HCT116 (cell line): Measurements from ENCODE around the gene ARRDC2. TPM values are rescaled to one million over a fixed set of nuclear protein-coding genes. Genes with fewer than 3 reads are reported as not detected.

Experiments used
- ATAC-seq: fragments of 200-7000 bp; cut with Tn5 transposase; 2 replicates; pipeline ENCODE4 v1.9.1; 2020; ENCODE audit warnings: mild to moderate bottlenecking, moderate library complexity
- BruUV-seq: library from RNA; stranded (reverse); fragments of 400-500 nt; replicated peaks from 2 replicates; lab custom pipeline; 2021; lab: Mats Ljungman, UMichigan
- CTCF ChIA-PET: fragments of 300-600 bp; sonication (Branson Sonifier 250); formaldehyde crosslinking; loops from one replicate; lab custom pipeline; 2021; ENCODE audit warnings: antibody characterized with exemption; lab: Charles Lee
- POLR2A ChIA-PET: fragments of 300-600, 350-600 bp; sonication (Branson Sonifier 250); formaldehyde crosslinking; loops from one replicate; lab custom pipeline; 2021; ENCODE audit warnings: antibody characterized with exemption; lab: Charles Lee
- RAD21 ChIA-PET, 2 experiments: fragments of 300-600 bp; sonication (Branson Sonifier 250); formaldehyde crosslinking; loops; one replicate each; lab custom pipeline; 2023; ENCODE audit warnings: low total read pairs in 2 of 2; ENCODE audit not compliant: uncharacterized antibody in 2 of 2, unreplicated experiment in 2 of 2, low non-redundant PET in 1 of 2; lab: Charles Lee
- DNase-seq: peaks from one replicate; pipeline ENCODE4 v3.0.0-alpha.2; 2010; ENCODE audit warnings: low read depth, low spot score
- H2AFZ ChIP-seq: fragments of 200-600 bp; shearing (Covaris generic), sonication (generic); 2 replicates; pipeline ENCODE4 v1.6.1; 2017; ENCODE audit warnings: low read depth, mixed run types, mixed read lengths, antibody characterized with exemption, low read length; ENCODE audit not compliant: poor library complexity, severe bottlenecking
- H3K27ac ChIP-seq: 2 replicates; pipeline ENCODE4 v1.5.1; 2012; ENCODE audit warnings: low read depth, low read length
- H3K27me3 ChIP-seq: fragments of 200-600 bp; sonication (generic); 2 replicates; pipeline ENCODE4 v1.6.1; 2016; ENCODE audit warnings: mixed run types, low read length, mixed read lengths; ENCODE audit not compliant: insufficient read depth
- H3K36me3 ChIP-seq, 2 experiments: fragments of 200-500 bp in 1 of 2; fragments of 200-600 bp in 1 of 2; sonication (Bioruptor generic) in 1 of 2; sonication (generic) in 1 of 2; 2 replicates each; pipeline versions ENCODE4 v1.5.1 to v1.6.1; 2014 to 2016; ENCODE audit warnings: low read length in 2 of 2, inconsistent platforms in 1 of 2, mixed read lengths in 1 of 2, mixed run types in 1 of 2; ENCODE audit not compliant: insufficient read depth in 2 of 2, control insufficient read depth in 1 of 2
- H3K4me1 ChIP-seq, 2 experiments: fragments of 200-600 bp in 1 of 2; sonication (generic) in 1 of 2; 2 replicates each; pipeline versions ENCODE4 v1.5.1 to v1.6.1; 2012 to 2017; ENCODE audit warnings: low read length in 2 of 2, inconsistent platforms in 1 of 2, mild to moderate bottlenecking in 1 of 2, mixed read lengths in 1 of 2, mixed run types in 1 of 2, moderate library complexity in 1 of 2; ENCODE audit not compliant: insufficient read depth in 2 of 2, control insufficient read depth in 1 of 2
- H3K4me2 ChIP-seq: fragments of 200-600 bp; sonication (generic); 2 replicates; pipeline ENCODE4 v1.6.1; 2017; ENCODE audit warnings: mixed run types, low read length, mixed read lengths
- H3K4me3 ChIP-seq, 2 experiments: fragments of 200-600 bp in 1 of 2; sonication (generic) in 1 of 2; replicated peaks in 1 of 2; 2 replicates each; pipeline ENCODE4 v1.5.1; 2011 to 2016; ENCODE audit warnings: low read length in 2 of 2, control low read depth in 1 of 2, low read depth in 1 of 2, mild to moderate bottlenecking in 1 of 2, mixed read lengths in 1 of 2, mixed run types in 1 of 2
- H3K79me2 ChIP-seq: fragments of 200-600 bp; sonication (generic); 2 replicates; pipeline ENCODE4 v1.6.1; 2017; ENCODE audit warnings: mild to moderate bottlenecking, mixed run types, low read length, moderate library complexity, mixed read lengths; ENCODE audit not compliant: insufficient read depth
- H3K9ac ChIP-seq: fragments of 200-600 bp; sonication (generic); 2 replicates; pipeline ENCODE4 v1.6.1; 2016; ENCODE audit warnings: low read length, mixed read lengths
- H3K9me2 ChIP-seq: fragments of 200-600 bp; sonication (generic), shearing (Covaris generic); 2 replicates; pipeline ENCODE4 v1.6.1; 2017; ENCODE audit warnings: mixed run types, mild to moderate bottlenecking, moderate library complexity; ENCODE audit not compliant: insufficient read depth
- H3K9me3 ChIP-seq, 2 experiments: fragments of 200-500 bp in 1 of 2; fragments of 200-600 bp in 1 of 2; sonication (Bioruptor generic) in 1 of 2; sonication (generic) in 1 of 2; 2 replicates each; pipeline ENCODE4 v1.6.1; 2014 to 2017; ENCODE audit warnings: low read length in 2 of 2, mixed read lengths in 2 of 2, inconsistent platforms in 1 of 2, low read depth in 1 of 2, mild to moderate bottlenecking in 1 of 2, mixed run types in 1 of 2, moderate library complexity in 1 of 2; ENCODE audit not compliant: control insufficient read depth in 1 of 2, insufficient read depth in 1 of 2
- H4K20me1 ChIP-seq: fragments of 200-600 bp; sonication (generic), shearing (Covaris generic); 2 replicates; pipeline ENCODE4 v1.6.1; 2017; ENCODE audit warnings: mixed run types, mild to moderate bottlenecking, moderate library complexity; ENCODE audit not compliant: insufficient read depth
- ATF3 ChIP-seq: IDR thresholded peaks from 2 replicates; pipeline ENCODE4 v1.6.1; 2012
- CBX3 ChIP-seq: IDR thresholded peaks from 2 replicates; pipeline ENCODE4 v1.6.1; 2012; ENCODE audit warnings: low read depth
- CEBPB ChIP-seq: IDR thresholded peaks from 2 replicates; pipeline ENCODE4 v1.6.1; 2012; ENCODE audit warnings: low read depth
- CTCF ChIP-seq, 3 experiments: fragments of 200-600 bp in 1 of 3; sonication (generic) in 1 of 3; IDR thresholded peaks in 2 of 3; conservative IDR thresholded peaks in 1 of 3; 2 replicates each; pipeline ENCODE4 v1.5.1; 2012 to 2017; ENCODE audit warnings: low read depth in 2 of 3, low read length in 2 of 3, antibody characterized with exemption in 1 of 3, borderline replicate concordance in 1 of 3, control low read depth in 1 of 3, mild to moderate bottlenecking in 1 of 3, mixed read lengths in 1 of 3, mixed run types in 1 of 3, moderate library complexity in 1 of 3; ENCODE audit not compliant: insufficient read depth in 1 of 3
- ELF1 ChIP-seq: IDR thresholded peaks from 2 replicates; pipeline ENCODE4 v1.6.1; 2012; ENCODE audit warnings: low read depth, borderline replicate concordance
- EZH2phosphoT487 ChIP-seq: fragments of 200-600 bp; IDR thresholded peaks from 2 replicates; pipeline ENCODE4 v1.6.1; 2018; ENCODE audit warnings: antibody characterized with exemption, borderline replicate concordance
- FOSL1 ChIP-seq: IDR thresholded peaks from 2 replicates; pipeline ENCODE4 v1.6.1; 2012; ENCODE audit warnings: low read depth
- JUND ChIP-seq: IDR thresholded peaks from 2 replicates; pipeline ENCODE4 v1.6.1; 2012
- MAX ChIP-seq: IDR thresholded peaks from 2 replicates; pipeline ENCODE4 v1.6.1; 2012
- POLR2A ChIP-seq: IDR thresholded peaks from 2 replicates; pipeline ENCODE4 v1.7.0; 2011; ENCODE audit warnings: borderline replicate concordance; ENCODE audit not compliant: insufficient read depth, insufficient read length; ENCODE audit errors: extremely low read depth
- POLR2AphosphoS5 ChIP-seq: IDR thresholded peaks from 2 replicates; pipeline ENCODE4 v1.6.1; 2011; ENCODE audit warnings: mild to moderate bottlenecking, low read depth, low read length, moderate library complexity
- RAD21 ChIP-seq: IDR thresholded peaks from 2 replicates; pipeline ENCODE4 v1.6.1; 2012; ENCODE audit warnings: low read depth, mild to moderate bottlenecking
- REST ChIP-seq: IDR thresholded peaks from 2 replicates; pipeline ENCODE4 v1.6.1; 2012; ENCODE audit warnings: low read depth
- SIN3A ChIP-seq: IDR thresholded peaks from 2 replicates; pipeline ENCODE4 v1.6.1; 2012; ENCODE audit warnings: low read depth
- SP1 ChIP-seq: IDR thresholded peaks from 2 replicates; pipeline ENCODE4 v1.6.1; 2012; ENCODE audit warnings: low read depth
- SRF ChIP-seq: IDR thresholded peaks from 2 replicates; pipeline ENCODE4 v1.6.1; 2012; ENCODE audit warnings: low read depth
- TCF7L2 ChIP-seq: IDR thresholded peaks from 2 replicates; pipeline ENCODE4 v1.7.0; 2011; ENCODE audit warnings: borderline replicate concordance, inconsistent platforms; ENCODE audit not compliant: insufficient read depth, insufficient read length; ENCODE audit errors: extremely low read depth
- YY1 ChIP-seq: IDR thresholded peaks from 2 replicates; pipeline ENCODE4 v1.6.1; 2011; ENCODE audit warnings: low read length, low read depth, moderate library complexity, mild to moderate bottlenecking; ENCODE audit not compliant: insufficient replicate concordance; ENCODE audit errors: extremely low read depth
- ZBTB33 ChIP-seq: IDR thresholded peaks from 2 replicates; pipeline ENCODE4 v1.6.1; 2011; ENCODE audit warnings: mild to moderate bottlenecking, low read length, moderate library complexity; ENCODE audit not compliant: insufficient replicate concordance; ENCODE audit errors: extremely low read depth
- ZNF274 ChIP-seq: fragments of 200-500 bp; sonication (Bioruptor generic); IDR thresholded peaks from 2 replicates; pipeline ENCODE4 v1.6.1; 2014; ENCODE audit warnings: mild to moderate bottlenecking, low read depth, low read length, inconsistent platforms
- intact Hi-C: fragments of 100-400 bp; cut with micrococcal nuclease; formaldehyde crosslinking; loops from 2 replicates; pipeline ENCODE4 v1.10.0; 2022
- total RNA-seq: library from RNA; stranded (reverse); gene quantifications from one replicate; pipeline ENCODE4 v1.2.1, GENCODE V29; 2021; ENCODE audit not compliant: unreplicated experiment

The ARRDC2 gene
- total RNA-seq, 1 experiment from 2014 or later: 36.5 TPM

GRCh38 chr19:17972230-17972629, 35.7 kb upstream of the ARRDC2 start:
- TF ChIP-seq JUND (no peak), POLR2AphosphoS5 (no peak), CEBPB (no peak), ATF3 (no peak), ZBTB33 (no peak), SIN3A (no peak), FOSL1 (no peak), TCF7L2 (no peak), POLR2A (no peak), CBX3 (no peak), CTCF (IDR thresholded peaks at IDR 0.05 in 2 of 3, conservative IDR thresholded peaks at IDR 0.05 in 1 of 3; ENCODE audit: borderline replicate concordance in 1 of 3, insufficient read depth in 1 of 3, low read depth in 2 of 3, low read length in 2 of 3) (no peak), ZNF274 (no peak), ELF1 (no peak), SP1 (no peak), REST (no peak), RAD21 (no peak), YY1 (no peak), SRF (no peak), MAX (no peak), EZH2phosphoT487 (no peak)
- Histone ChIP-seq H3K27ac (no peak overlapping the region), H3K36me3 (no peaks in the 10 kb centered on the region), H3K9ac (no peak overlapping the region), H3K9me2 (no peaks in the 10 kb centered on the region), H3K9me3 (no peaks in the 10 kb centered on the region), H3K27me3 (no peaks in the 10 kb centered on the region), H3K4me3 (no peak overlapping the region), H3K4me2 (no peak overlapping the region), H2AFZ (no peak overlapping the region), H4K20me1 (no peaks in the 10 kb centered on the region), H3K79me2 (no peaks in the 10 kb centered on the region), H3K4me1 (no peaks in the 10 kb centered on the region)
- no peak for DNase-seq
- ChIA-PET RAD21 (no interaction called here), CTCF (interaction anchor here (0.6 kb wide), 1 partner anchor 24 kb away, joined by 3 read pairs; no protein-coding TSS in a partner anchor), POLR2A (no interaction called here)
- no TSS peak for BruUV-seq
- intact Hi-C loops: no loop called here
- ATAC-seq: no peak
